Daoy (cell line): ENCODE measurements around the gene SFMBT2. TPM values are rescaled to one million over a fixed set of nuclear protein-coding genes. Genes with fewer than 3 reads are reported as not detected.
"Not testable (repeated sequence)": the region's sequence is repeated elsewhere in the genome, so short reads cannot be mapped to it uniquely, and the experiment has no call there.

Source experiments
- DNase-seq: peaks from one replicate; pipeline ENCODE4 v3.0.0-alpha.2; 2015; ENCODE audit warnings: low read depth
- total RNA-seq: library from RNA; depleted of rRNA; stranded (reverse); fragments of >200 nt; shearing (Covaris generic); gene quantifications from 2 replicates; pipeline ENCODE4 v1.2.3, GENCODE V29; 2014

The SFMBT2 gene
- total RNA-seq, 1 experiment from 2014 or later, result 4.6 TPM

GRCh38 chr10:7188456-7189050 lies 222.3 kb downstream of the SFMBT2 start:
- no peak for DNase-seq

GRCh38 chr10:7186387-7187018 lies 224.3 kb downstream of the SFMBT2 start:
- no peak for DNase-seq

GRCh38 chr10:7185367-7185690 lies 225.5 kb downstream of the SFMBT2 start:
- DNase-seq, result no peak

- DNase-seq, result no peak
These were observed 226.0 kb downstream of the SFMBT2 start for GRCh38 chr10:7184660-7185366.

GRCh38 chr10:7184116-7184515 lies 226.7 kb downstream of the SFMBT2 start:
- DNase-seq, result not testable (repeated sequence)

GRCh38 chr10:7182327-7182726 lies 228.5 kb downstream of the SFMBT2 start:
- DNase-seq, result not testable (repeated sequence)

GRCh38 chr10:7181420-7181819 lies 229.4 kb downstream of the SFMBT2 start:
- no peak for DNase-seq

- DNase-seq, result no peak
These were observed 231.3 kb downstream of the SFMBT2 start for GRCh38 chr10:7179536-7179935.

- DNase-seq, result no peak
These were observed 236.9 kb downstream of the SFMBT2 start for GRCh38 chr10:7173948-7174347.

- no peak for DNase-seq
These were observed 239.0 kb downstream of the SFMBT2 start for GRCh38 chr10:7171825-7172224.

- no peak for DNase-seq
These were observed 240.1 kb downstream of the SFMBT2 start for GRCh38 chr10:7170626-7171322.

GRCh38 chr10:7168414-7168813 lies 242.4 kb downstream of the SFMBT2 start:
- no peak for DNase-seq

- no peak for DNase-seq
These were observed 245.2 kb downstream of the SFMBT2 start for GRCh38 chr10:7165500-7166177.

- no peak for DNase-seq
These were observed 245.9 kb downstream of the SFMBT2 start for GRCh38 chr10:7164955-7165354.

GRCh38 chr10:7162331-7162730 lies 248.5 kb downstream of the SFMBT2 start:
- DNase-seq, result no peak

GRCh38 chr10:7161484-7162250 lies 249.2 kb downstream of the SFMBT2 start:
- no peak for DNase-seq

- DNase-seq, result no peak
These were observed 250.9 kb downstream of the SFMBT2 start for GRCh38 chr10:7159928-7160327.

GRCh38 chr10:7159517-7159916 lies 251.3 kb downstream of the SFMBT2 start:
- DNase-seq, result no peak

- DNase-seq, result no peak
These were observed 253.7 kb downstream of the SFMBT2 start for GRCh38 chr10:7157091-7157490.

- peak; percentile 14 for DNase-seq
These were observed 257.1 kb downstream of the SFMBT2 start for GRCh38 chr10:7153750-7154149.

GRCh38 chr10:7152982-7153381 lies 257.9 kb downstream of the SFMBT2 start:
- no peak for DNase-seq
